Articular chondrocyte of knee joint (primary cell): ENCODE results near the gene ARHGDIG. TPM values are rescaled to one million over a fixed set of nuclear protein-coding genes. Genes with fewer than 3 reads are reported as not detected.

Source experiments
- total RNA-seq: library from RNA; depleted of rRNA; stranded (reverse); fragments of >200 nt; gene quantifications from 2 replicates; pipeline ENCODE4 v1.2.3, GENCODE V29; 2012

Gene ARHGDIG
- total RNA-seq, result 0.22 TPM in 1 of 2 replicates, not detected in the other

DNA sequence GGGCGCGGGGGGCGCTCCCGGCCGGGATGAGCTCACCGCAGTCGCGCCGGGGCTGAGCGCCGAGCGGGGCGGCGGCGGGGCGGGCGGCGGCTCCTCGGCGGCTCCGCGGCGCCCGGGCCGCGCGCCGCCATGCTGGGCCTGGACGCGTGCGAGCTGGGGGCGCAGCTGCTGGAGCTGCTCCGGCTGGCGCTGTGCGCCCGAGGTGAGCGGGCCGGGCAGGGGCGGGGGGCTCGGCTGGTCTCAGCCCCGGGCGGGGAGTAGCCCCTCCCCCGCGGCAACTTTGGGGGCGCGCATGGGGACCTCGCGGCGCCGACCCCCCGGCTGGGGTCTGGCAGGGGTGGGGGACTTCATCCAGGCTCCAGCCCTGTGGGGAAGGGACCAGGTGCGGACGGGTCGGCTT is at the start of gene ARHGDIG:
TSS of gene ARHGDIG (plus strand) at position 40 of the 400 bp plus-strand sequence. CDS start at position 130, 90 bp downstream.

DNA sequence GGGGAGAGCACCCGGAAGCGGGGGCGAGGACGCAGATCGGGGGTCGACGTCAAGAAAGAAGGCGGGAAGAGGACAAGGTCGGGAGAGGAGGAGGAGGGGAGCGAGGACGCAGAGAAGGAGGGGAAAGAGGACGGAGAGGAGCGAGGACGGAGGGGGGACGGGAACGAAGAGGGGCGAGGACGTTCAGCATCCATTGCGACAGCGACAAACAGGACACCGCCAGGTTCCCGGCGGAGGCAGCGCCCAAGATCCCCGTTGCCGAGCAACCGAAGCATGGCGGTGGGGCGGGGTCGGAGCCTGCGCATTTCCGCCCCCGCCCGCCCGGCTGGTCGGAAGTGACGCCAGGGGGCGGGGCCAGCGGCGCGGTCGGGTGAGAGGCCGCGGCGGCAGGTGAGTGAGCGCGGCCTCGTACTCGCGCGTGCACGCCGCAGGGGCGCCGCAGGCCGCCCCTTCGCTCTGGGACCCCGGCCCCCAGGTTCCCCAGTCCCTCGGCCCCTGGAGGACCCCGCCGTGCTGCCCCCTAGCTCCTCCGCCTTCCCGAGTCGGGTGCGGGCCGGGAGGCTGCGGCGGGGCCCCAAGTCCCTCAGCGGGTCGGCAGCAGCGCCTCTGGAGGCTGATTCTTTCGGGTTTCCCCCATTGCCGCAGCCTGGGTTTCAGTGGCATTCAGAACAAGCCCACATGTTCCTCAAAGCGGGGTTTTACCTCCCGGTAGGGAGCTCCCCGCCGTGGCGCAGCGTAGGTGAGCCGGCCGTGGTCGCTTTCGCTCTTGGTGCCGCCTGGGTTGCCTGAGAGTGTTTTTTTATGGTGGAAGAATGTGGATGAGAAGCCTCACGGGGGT is 45.7 kb upstream of the ARHGDIG start, which contains the start of gene FAM234A:
TSS of gene FAM234A (plus strand) at position 354 of the 838 bp plus-strand sequence. CDS start 19,593 bp downstream, outside the sequence.

DNA sequence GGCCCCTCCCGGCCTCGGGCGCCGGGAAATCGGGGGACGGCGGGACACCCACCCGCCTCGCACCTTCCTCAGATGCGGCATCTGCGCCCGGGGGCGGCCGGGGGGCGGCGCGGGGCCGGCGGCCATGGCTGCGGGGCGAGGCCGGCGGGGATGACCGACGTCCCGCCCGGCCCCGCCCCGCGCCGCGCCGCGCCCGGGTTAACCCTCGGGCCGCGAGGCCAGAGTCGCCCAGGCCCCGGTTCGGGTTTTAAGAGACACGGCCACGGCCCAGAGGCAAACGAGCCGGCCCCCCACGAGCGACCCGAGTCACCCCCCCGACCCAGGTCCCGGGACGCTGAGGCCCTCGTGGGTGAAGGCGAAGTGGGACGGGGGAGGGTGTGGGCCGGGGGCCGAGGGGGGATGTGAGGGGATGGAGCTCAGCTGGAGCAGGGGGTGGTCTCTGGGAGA is 4.6 kb upstream of the ARHGDIG start, which contains the start of gene RGS11:
TSS of gene RGS11 (minus strand) at position 159 of the 447 bp plus-strand sequence. CDS start at position 126, 33 bp downstream.

DNA sequence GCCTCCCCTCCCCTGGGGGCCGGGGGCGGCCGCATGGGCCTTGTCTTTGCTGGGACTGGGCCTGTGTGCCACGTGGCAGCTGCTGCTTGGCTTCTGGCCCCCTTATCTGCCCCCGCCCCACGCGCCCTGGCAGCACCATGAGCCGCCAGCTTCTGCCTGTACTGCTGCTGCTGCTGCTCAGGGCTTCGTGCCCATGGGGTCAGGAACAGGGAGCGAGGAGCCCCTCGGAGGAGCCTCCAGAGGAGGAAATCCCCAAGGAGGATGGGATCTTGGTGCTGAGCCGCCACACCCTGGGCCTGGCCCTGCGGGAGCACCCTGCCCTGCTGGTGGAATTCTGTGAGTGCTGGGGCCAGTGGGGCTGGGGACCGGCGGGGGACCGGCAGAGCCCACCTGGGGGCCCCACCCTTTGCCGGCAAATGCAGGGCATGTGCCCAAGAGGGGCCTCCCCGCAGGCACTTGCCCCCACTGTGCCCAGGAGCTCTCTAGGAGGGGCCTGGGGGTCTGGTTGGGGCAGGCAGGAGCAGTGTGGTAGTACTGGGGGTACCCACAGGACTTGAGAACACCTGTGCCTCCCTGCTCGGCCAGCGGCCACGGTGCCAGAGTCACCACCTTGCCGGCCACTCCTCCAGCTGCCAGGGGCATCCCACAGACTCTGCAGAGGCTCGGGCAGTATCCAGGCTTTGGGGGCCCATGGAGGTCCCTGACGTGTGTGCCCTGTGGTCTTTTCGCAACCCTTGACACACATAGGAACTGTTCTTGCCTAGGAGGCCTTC is 2.8 kb downstream of the ARHGDIG start, which contains the start of gene PDIA2:
TSS of gene PDIA2 (plus strand) at position 132 of the 773 bp plus-strand sequence. CDS start at position 138, 6 bp downstream.

Other genes starting within 250 kb of the ARHGDIG start
- 1.8 and 2.1 TPM in 2 replicates for gene POLR3K, start 227.0 kb upstream of the ARHGDIG start, total RNA-seq
- gene SNRNP25, start 226.8 kb upstream of the ARHGDIG start, total RNA-seq, result 15.9 and 17.6 TPM in 2 replicates
- gene RHBDF1, start 208.0 kb upstream of the ARHGDIG start, total RNA-seq, result 27.4 and 29.5 TPM in 2 replicates
- 91.7 and 116 TPM in 2 replicates for gene MPG, start 202.4 kb upstream of the ARHGDIG start, total RNA-seq
- gene NPRL3, start 141.9 kb upstream of the ARHGDIG start, total RNA-seq, result 13.0 and 13.2 TPM in 2 replicates
- gene HBZ, start 127.9 kb upstream of the ARHGDIG start, total RNA-seq, result not detected in 2 replicates
- gene HBM, start 114.6 kb upstream of the ARHGDIG start, total RNA-seq, result not detected in 2 replicates
- gene HBA2, start 107.7 kb upstream of the ARHGDIG start, total RNA-seq, result not detected in 2 replicates
- not detected in 2 replicates for gene HBA1, start 103.9 kb upstream of the ARHGDIG start, total RNA-seq
- gene HBQ1, start 100.1 kb upstream of the ARHGDIG start, total RNA-seq, result not detected in 2 replicates
- gene LUC7L, start 51.1 kb upstream of the ARHGDIG start, total RNA-seq, result 42.7 and 47.3 TPM in 2 replicates
- 75.2 and 89.9 TPM in 2 replicates for gene FAM234A, start 45.8 kb upstream of the ARHGDIG start, total RNA-seq
- 2.6 and 3.5 TPM in 2 replicates for gene RGS11, start 4.6 kb upstream of the ARHGDIG start, total RNA-seq
- not detected in 2 replicates for gene PDIA2, start 2.6 kb downstream of the ARHGDIG start, total RNA-seq
- 14.2 and 15.1 TPM in 2 replicates for gene AXIN1, start 72.1 kb downstream of the ARHGDIG start, total RNA-seq
- 51.3 and 58.4 TPM in 2 replicates for gene MRPL28, start 89.9 kb downstream of the ARHGDIG start, total RNA-seq
- gene PGAP6, start 101.4 kb downstream of the ARHGDIG start, total RNA-seq, result 32.4 and 33.2 TPM in 2 replicates
- gene NME4, start 116.6 kb downstream of the ARHGDIG start, total RNA-seq, result 57.4 and 61.4 TPM in 2 replicates
- 10.2 and 10.5 TPM in 2 replicates for gene DECR2, start 121.3 kb downstream of the ARHGDIG start, total RNA-seq
- gene RAB11FIP3, start 145.1 kb downstream of the ARHGDIG start, total RNA-seq, result 21.3 and 24.6 TPM in 2 replicates
- gene CAPN15, start 247.1 kb downstream of the ARHGDIG start, total RNA-seq, result 24.6 and 26.3 TPM in 2 replicates